Ascending aorta (tissue), 2 donors: Measurements from ENCODE around the gene MARK1. TPM values are rescaled to one million over a fixed set of nuclear protein-coding genes. Genes with fewer than 3 reads are reported as not detected.

ENCODE experiments used
- DNase-seq, 2 donors: peaks; one replicate each; pipeline ENCODE4 v3.0.0-alpha.2; 2019; ENCODE audit warnings: low spot score in 2 of 2
- H3K27ac ChIP-seq, 2 donors: fragments of 200-600 bp; sonication (generic); one replicate each; pipeline ENCODE4 v1.5.1; 2016 to 2017; ENCODE audit warnings: mild to moderate bottlenecking in 1 of 2
- H3K27me3 ChIP-seq: fragments of 200-600 bp; sonication (generic); one replicate; pipeline ENCODE4 v1.5.1; 2017
- H3K36me3 ChIP-seq, 2 donors: fragments of 200-600 bp; sonication (generic); one replicate each; pipeline ENCODE4 v1.5.1; 2016
- H3K4me1 ChIP-seq, 2 donors: fragments of 200-600 bp; sonication (generic); one replicate each; pipeline ENCODE4 v1.5.1; 2016 to 2017; ENCODE audit warnings: mild to moderate bottlenecking in 1 of 2
- H3K4me3 ChIP-seq, 2 donors: fragments of 200-600 bp; sonication (generic); one replicate each; pipeline ENCODE4 v1.5.1; 2016 to 2017; ENCODE audit warnings: mild to moderate bottlenecking in 1 of 2
- H3K9me3 ChIP-seq, 2 donors: fragments of 200-600 bp; sonication (generic); one replicate each; pipeline ENCODE4 v1.5.1; 2016
- CTCF ChIP-seq, 3 experiments: fragments of 200-600 bp in 2 of 3; fragments of 450-650 bp in 1 of 3; sonication (generic) in 2 of 3; IDR thresholded peaks; one replicate each; pipeline ENCODE4 v1.5.1; 2016 to 2019; ENCODE audit warnings: antibody characterized with exemption in 3 of 3, mild to moderate bottlenecking in 1 of 3, moderate library complexity in 1 of 3
- intact Hi-C: fragments of 100-400 bp; cut with DNase I; formaldehyde crosslinking; loops from one replicate; pipeline ENCODE4 v1.15.1; 2023
- total RNA-seq: library from RNA; depleted of rRNA; stranded (reverse); fragments of >200 nt; gene quantifications from one replicate; pipeline ENCODE4 v1.1.0, GENCODE V29; 2016

Gene MARK1
- total RNA-seq, 1 donor from 2014 or later, result 11.6 TPM

- Histone ChIP-seq H3K36me3 (no peaks in the 10 kb centered on the region), H3K4me1 (no peaks in the 10 kb centered on the region), H3K9me3 (no peaks in the 10 kb centered on the region), H3K27me3 (no peaks in the 10 kb centered on the region), H3K27ac (no peak overlapping the region), H3K4me3 (no peak overlapping the region)
- intact Hi-C loops, result no loop called here
- DNase-seq, result peak in 1 of 2 donors; percentile 22
- no peak for TF ChIP-seq CTCF (IDR thresholded peaks at IDR 0.05)
Observed at GRCh38 chr1:220708936-220709801, 181.2 kb downstream of the MARK1 start.

GRCh38 chr1:220710333-220710732, 182.4 kb downstream of the MARK1 start:
- Histone ChIP-seq H3K4me3 (no peak overlapping the region), H3K4me1 (no peaks in the 10 kb centered on the region), H3K27ac (no peak overlapping the region), H3K9me3 (no peaks in the 10 kb centered on the region), H3K27me3 (no peaks in the 10 kb centered on the region), H3K36me3 (no peaks in the 10 kb centered on the region)
- intact Hi-C loops, result no loop called here
- TF ChIP-seq CTCF (IDR thresholded peaks at IDR 0.05), result no peak
- DNase-seq, result no peak

- H3K4me3 ChIP-seq, result no peak overlapping the region
- H3K4me1 ChIP-seq, result no peaks in the 10 kb centered on the region
- no peaks in the 10 kb centered on the region for H3K36me3 ChIP-seq
- H3K27ac ChIP-seq, result no peak overlapping the region
- intact Hi-C loops, result no loop called here
- H3K9me3 ChIP-seq, result no peaks in the 10 kb centered on the region
- H3K27me3 ChIP-seq, result no peaks in the 10 kb centered on the region
- no peak for TF ChIP-seq CTCF (IDR thresholded peaks at IDR 0.05)
- DNase-seq, result peak in 1 of 2 donors; percentile 38
Observed at GRCh38 chr1:220711056-220711809, 183.3 kb downstream of the MARK1 start.

Other genes with a start within 250 kb of the MARK1 start
- 18.4 TPM for gene C1orf115, start 162.2 kb downstream of the MARK1 start, total RNA-seq
- 23.7 TPM for gene MTARC2, start 220.2 kb downstream of the MARK1 start, total RNA-seq